Fibroblast of lung (primary cell): Measurements from ENCODE around the gene CDYL. TPM values are rescaled to one million over a fixed set of nuclear protein-coding genes. Genes with fewer than 3 reads are reported as not detected.
A peak's percentile ranks its signal among the peaks of the same experiment; 100 is the strongest.

Experiments
- DNase-seq, 2 donors: peaks; one replicate each; pipeline versions ENCODE4 v3.0.0 to v3.0.0-alpha.2; 2010; ENCODE audit warnings: low read depth in 2 of 2
- H2AFZ ChIP-seq: 2 replicates; pipeline ENCODE4 v1.5.1; 2012; ENCODE audit warnings: low read length, control low read depth, inconsistent platforms
- H3K27ac ChIP-seq: 2 replicates; pipeline ENCODE4 v1.5.1; 2011; ENCODE audit warnings: low read length, control low read depth; ENCODE audit not compliant: insufficient read depth
- H3K27me3 ChIP-seq: 2 replicates; pipeline ENCODE4 v1.5.1; 2011; ENCODE audit warnings: mild to moderate bottlenecking, low read length; ENCODE audit not compliant: control insufficient read depth, insufficient read depth
- H3K36me3 ChIP-seq: 2 replicates; pipeline ENCODE4 v1.5.1; 2011; ENCODE audit warnings: low read length; ENCODE audit not compliant: control insufficient read depth, insufficient read depth
- H3K4me1 ChIP-seq: 2 replicates; pipeline ENCODE4 v1.5.1; 2011; ENCODE audit warnings: low read length; ENCODE audit not compliant: control insufficient read depth, insufficient read depth; ENCODE audit errors: extremely low read depth
- H3K4me2 ChIP-seq: 2 replicates; pipeline ENCODE4 v1.5.1; 2011; ENCODE audit warnings: low read length, control low read depth; ENCODE audit not compliant: insufficient read depth; ENCODE audit errors: extremely low read depth
- H3K4me3 ChIP-seq, 4 experiments: fragments of 200-600 bp in 1 of 4; sonication (generic) in 1 of 4; replicated peaks in 1 of 4; 2 replicates each; pipeline ENCODE4 v1.5.1; 2011 to 2016; ENCODE audit warnings: low read length in 4 of 4, low read depth in 3 of 4, mild to moderate bottlenecking in 3 of 4, control low read depth in 2 of 4, inconsistent platforms in 1 of 4, mixed read lengths in 1 of 4; ENCODE audit not compliant: insufficient read depth in 1 of 4; ENCODE audit errors: control extremely low read depth in 1 of 4
- H3K79me2 ChIP-seq: 2 replicates; pipeline ENCODE4 v1.5.1; 2012; ENCODE audit warnings: mild to moderate bottlenecking, low read length, inconsistent platforms; ENCODE audit not compliant: control insufficient read depth, insufficient read depth
- H3K9ac ChIP-seq: 2 replicates; pipeline ENCODE4 v1.5.1; 2011; ENCODE audit warnings: mild to moderate bottlenecking, low read length, control low read depth; ENCODE audit not compliant: insufficient read depth
- H3K9me3 ChIP-seq: 2 replicates; pipeline ENCODE4 v1.5.1; 2012; ENCODE audit warnings: low read depth, low read length; ENCODE audit not compliant: control insufficient read depth, insufficient read depth
- H4K20me1 ChIP-seq: 2 replicates; pipeline ENCODE4 v1.5.1; 2011; ENCODE audit warnings: low read length; ENCODE audit not compliant: control insufficient read depth, insufficient read depth; ENCODE audit errors: extremely low read depth
- CTCF ChIP-seq, 2 donors: IDR thresholded peaks in 1 of 2; conservative IDR thresholded peaks in 1 of 2; 1 replicate in 1 of 2; 2 replicates in 1 of 2; pipeline ENCODE4 v1.5.1; 2011 to 2012; ENCODE audit warnings: low read length in 2 of 2, control low read depth in 1 of 2, inconsistent platforms in 1 of 2, low read depth in 1 of 2, mild to moderate bottlenecking in 1 of 2
- EZH2 ChIP-seq: IDR thresholded peaks from 2 replicates; pipeline ENCODE4 v1.5.1; 2012; ENCODE audit warnings: low read length, control low read depth, mild to moderate bottlenecking; ENCODE audit errors: missing control alignments
- polyA plus RNA-seq, 2 donors: library from polyadenylated mRNA; depleted of rRNA in 1 of 2; stranded (reverse) in 1 of 2; unstranded in 1 of 2; fragments of >200 nt; gene quantifications; 2 replicates each; pipeline ENCODE4 v1.2.1, GENCODE V29; 2011 to 2012; ENCODE audit warnings: missing spikeins in 1 of 2
- total RNA-seq: library from RNA; depleted of rRNA; stranded (reverse); fragments of >200 nt; gene quantifications from 2 replicates; pipeline ENCODE4 v1.2.1, GENCODE V29; 2014

CDYL gene
- total and polyA plus RNA-seq, 2 donors (not counting 1 experiment from before 2014, with no cell fraction given): 20.6 to 24.9 TPM

GRCh38 chr6:4804095-4804494, 27.9 kb downstream of the CDYL start:
- no peak for TF ChIP-seq CTCF (conservative IDR thresholded peaks at IDR 0.05 in 1 of 2, IDR thresholded peaks at IDR 0.05 in 1 of 2; ENCODE audit: low read depth in 1 of 2, low read length in 2 of 2)
- no peak for TF ChIP-seq EZH2
- Histone ChIP-seq H3K4me2 (no peak overlapping the region), H2AFZ (no peak overlapping the region), H3K9me3 (no peaks in the 10 kb centered on the region), H3K27ac (no peak overlapping the region), H4K20me1 (no peaks in the 10 kb centered on the region), H3K27me3 (no peaks in the 10 kb centered on the region), H3K4me1 (no peaks in the 10 kb centered on the region), H3K4me3 (no peak overlapping the region), H3K36me3 (no peaks in the 10 kb centered on the region), H3K9ac (no peak overlapping the region), H3K79me2 (peaks cover 63% of the 10 kb centered on the region)
- DNase-seq: peak; percentile 60 to 88

GRCh38 chr6:4805553-4806336, 29.5 kb downstream of the CDYL start:
- H3K9me3 ChIP-seq: no peaks in the 10 kb centered on the region
- H3K4me2 ChIP-seq: no peak overlapping the region
- H3K27ac ChIP-seq: no peak overlapping the region
- TF ChIP-seq EZH2: no peak
- peak; percentile 43 to 76 for TF ChIP-seq CTCF (conservative IDR thresholded peaks at IDR 0.05 in 1 of 2, IDR thresholded peaks at IDR 0.05 in 1 of 2; ENCODE audit: low read depth in 1 of 2, low read length in 2 of 2)
- H3K4me1 ChIP-seq: peaks cover 3% of the 10 kb centered on the region
- no peak overlapping the region for H3K9ac ChIP-seq
- no peaks in the 10 kb centered on the region for H4K20me1 ChIP-seq
- H3K4me3 ChIP-seq: no peak overlapping the region
- no peaks in the 10 kb centered on the region for H3K36me3 ChIP-seq
- peaks cover 64% of the 10 kb centered on the region for H3K79me2 ChIP-seq
- H3K27me3 ChIP-seq: no peaks in the 10 kb centered on the region
- H2AFZ ChIP-seq: no peak overlapping the region
- peak; percentile 41 to 48 for DNase-seq

GRCh38 chr6:4806337-4806725, 30.1 kb downstream of the CDYL start:
- Histone ChIP-seq H2AFZ (no peak overlapping the region), H3K4me3 (no peak overlapping the region), H3K9me3 (no peaks in the 10 kb centered on the region), H3K4me2 (no peak overlapping the region), H3K36me3 (no peaks in the 10 kb centered on the region), H4K20me1 (no peaks in the 10 kb centered on the region), H3K4me1 (peaks cover 3% of the 10 kb centered on the region), H3K27me3 (no peaks in the 10 kb centered on the region), H3K27ac (no peak overlapping the region), H3K79me2 (peaks cover 62% of the 10 kb centered on the region), H3K9ac (no peak overlapping the region)
- no peak for DNase-seq
- TF ChIP-seq CTCF (conservative IDR thresholded peaks at IDR 0.05 in 1 of 2, IDR thresholded peaks at IDR 0.05 in 1 of 2; ENCODE audit: low read depth in 1 of 2, low read length in 2 of 2) (no peak), EZH2 (no peak)
